Kidney (tissue), 14 donors: ENCODE measurements around the gene TGFBR3L. TPM values are rescaled to one million over a fixed set of nuclear protein-coding genes. Genes with fewer than 3 reads are reported as not detected.

Experiments
- DNase-seq, 5 donors: peaks; one replicate each; pipeline ENCODE4 v3.0.0-alpha.2; 2013 to 2020
- FAIRE-seq: peaks from 2 replicates; lab custom pipeline; 2012; peaks lifted over from hg19 to GRCh38; lab: Jason Lieb, UNC
- H3K27ac ChIP-seq, 2 donors: one replicate each; pipeline ENCODE4 v1.7.0; 2013; ENCODE audit warnings: low read depth in 2 of 2, low read length in 2 of 2, inconsistent platforms in 1 of 2
- H3K27me3 ChIP-seq: one replicate; pipeline ENCODE4 v1.7.1; 2013; ENCODE audit warnings: low read length, inconsistent platforms; ENCODE audit not compliant: control insufficient read depth, insufficient read depth
- H3K36me3 ChIP-seq, 3 donors: one replicate each; pipeline versions ENCODE4 v1.7.0 to v1.7.1; 2013; ENCODE audit warnings: low read length in 3 of 3, control low read depth in 1 of 3, inconsistent platforms in 1 of 3; ENCODE audit not compliant: insufficient read depth in 3 of 3, control insufficient read depth in 2 of 3
- H3K4me1 ChIP-seq, 3 donors: one replicate each; pipeline versions ENCODE4 v1.7.0 to v1.7.1; 2013; ENCODE audit warnings: low read length in 3 of 3, inconsistent platforms in 1 of 3, low read depth in 1 of 3; ENCODE audit not compliant: control insufficient read depth in 2 of 3, insufficient read depth in 2 of 3
- H3K4me3 ChIP-seq, 3 donors: one replicate each; pipeline versions ENCODE4 v1.7.0 to v1.8.1; 2013; ENCODE audit warnings: low read length in 3 of 3, control low read depth in 1 of 3, inconsistent platforms in 1 of 3
- H3K9ac ChIP-seq, 3 donors: one replicate each; pipeline versions ENCODE4 v1.7.0 to v1.7.1; 2013; ENCODE audit warnings: low read length in 3 of 3, control low read depth in 1 of 3, inconsistent platforms in 1 of 3
- H3K9me3 ChIP-seq, 3 donors: one replicate each; pipeline versions ENCODE4 v1.7.0 to v1.7.1; 2013; ENCODE audit warnings: low read length in 3 of 3, control low read depth in 1 of 3, inconsistent platforms in 1 of 3; ENCODE audit not compliant: control insufficient read depth in 2 of 3, insufficient read depth in 1 of 3
- intact Hi-C: fragments of 100-400 bp; cut with DNase I; formaldehyde crosslinking; loops from one replicate; pipeline ENCODE4 v1.11.1; 2022
- polyA plus RNA-seq: library from polyadenylated mRNA; stranded (reverse); fragments of 350-450 nt; fragmentation: Illumina TruSeq; extraction: RNeasy Lipid Tissue Mini Kit (QIAGEN cat#74804); gene quantifications from one replicate; pipeline ENCODE4 v1.2.3, GENCODE V29; 2014; ENCODE audit warnings: low read depth, low replicate concordance; ENCODE audit not compliant: insufficient read depth
- total RNA-seq: library from RNA; stranded (reverse); fragmentation: NEBNext Ultra II Directional; extraction: Animal tissue kit (Norgen Biotek cat#: 25700); gene quantifications from one replicate; pipeline ENCODE4 v1.2.1, GENCODE V29; 2021
- TF ChIP-seq, protein P1 (sequence below): IDR thresholded peaks from 3 replicates; pipeline ENCODE4 v1.5.1; 2012; ENCODE audit warnings: mild to moderate bottlenecking, moderate library complexity, borderline replicate concordance; ENCODE audit not compliant: insufficient read depth; ENCODE audit errors: extremely low read depth
- donor health status: control.
- donor health status: control.
- donor health status: control.
- donor health status: control.
- donor health status: control.
- donor health status: DM: yes; HTN: yes; CAD: no.
- donor health status: Normal renal cell carcinoma (clear cell type).

TGFBR3L gene
- total and polyA plus RNA-seq, 2 donors from 2014 or later = 0.44 to 1.5 TPM

DNA sequence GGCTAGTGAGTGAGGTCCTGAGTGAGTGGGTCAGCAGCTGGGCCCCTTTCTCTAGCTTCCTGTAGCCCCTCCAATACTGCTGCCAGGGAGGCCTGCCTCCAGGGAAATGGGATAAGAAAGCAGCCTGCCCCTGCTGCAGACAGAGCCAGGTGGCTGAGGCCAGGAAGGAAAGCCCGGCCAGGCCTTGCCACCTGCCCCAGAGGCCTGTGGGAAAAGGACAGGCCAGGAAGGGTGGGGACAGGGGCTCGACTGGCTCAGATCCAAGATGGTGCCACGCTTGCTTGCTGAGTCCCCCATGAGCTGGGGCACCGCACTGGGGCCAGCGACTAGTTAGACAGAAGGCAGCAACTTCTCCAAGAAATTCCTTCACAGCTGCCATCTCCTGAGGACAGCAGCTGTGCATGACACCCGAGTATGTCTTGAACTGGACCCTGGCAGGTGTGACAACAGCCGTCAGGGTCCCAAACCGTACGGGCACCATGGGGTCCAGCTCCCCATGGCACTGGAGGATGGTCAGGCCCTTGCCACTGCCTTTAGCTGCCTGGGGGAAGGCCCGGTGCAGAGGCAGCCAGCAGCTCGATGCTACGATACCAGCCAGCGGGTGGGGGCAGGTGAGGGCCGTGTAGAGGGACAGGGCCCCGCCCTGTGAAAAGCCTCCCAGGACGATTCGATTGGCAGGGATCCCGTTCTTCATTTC lies 35.4 kb upstream of the TGFBR3L start:
- H3K4me1 ChIP-seq = no peaks in the 10 kb centered on the region
- H3K4me3 ChIP-seq = no peak overlapping the region
- H3K27ac ChIP-seq = no peak overlapping the region
- H3K36me3 ChIP-seq = no peaks in the 10 kb centered on the region
- intact Hi-C loops = no loop called here
- FAIRE-seq (no peak), DNase-seq (no peak)
- TF ChIP-seq, protein P1, sequence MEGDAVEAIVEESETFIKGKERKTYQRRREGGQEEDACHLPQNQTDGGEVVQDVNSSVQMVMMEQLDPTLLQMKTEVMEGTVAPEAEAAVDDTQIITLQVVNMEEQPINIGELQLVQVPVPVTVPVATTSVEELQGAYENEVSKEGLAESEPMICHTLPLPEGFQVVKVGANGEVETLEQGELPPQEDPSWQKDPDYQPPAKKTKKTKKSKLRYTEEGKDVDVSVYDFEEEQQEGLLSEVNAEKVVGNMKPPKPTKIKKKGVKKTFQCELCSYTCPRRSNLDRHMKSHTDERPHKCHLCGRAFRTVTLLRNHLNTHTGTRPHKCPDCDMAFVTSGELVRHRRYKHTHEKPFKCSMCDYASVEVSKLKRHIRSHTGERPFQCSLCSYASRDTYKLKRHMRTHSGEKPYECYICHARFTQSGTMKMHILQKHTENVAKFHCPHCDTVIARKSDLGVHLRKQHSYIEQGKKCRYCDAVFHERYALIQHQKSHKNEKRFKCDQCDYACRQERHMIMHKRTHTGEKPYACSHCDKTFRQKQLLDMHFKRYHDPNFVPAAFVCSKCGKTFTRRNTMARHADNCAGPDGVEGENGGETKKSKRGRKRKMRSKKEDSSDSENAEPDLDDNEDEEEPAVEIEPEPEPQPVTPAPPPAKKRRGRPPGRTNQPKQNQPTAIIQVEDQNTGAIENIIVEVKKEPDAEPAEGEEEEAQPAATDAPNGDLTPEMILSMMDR = no peak
- no peaks in the 10 kb centered on the region for H3K27me3 ChIP-seq
- H3K9me3 ChIP-seq = no peaks in the 10 kb centered on the region
- H3K9ac ChIP-seq = no peak overlapping the region

DNA sequence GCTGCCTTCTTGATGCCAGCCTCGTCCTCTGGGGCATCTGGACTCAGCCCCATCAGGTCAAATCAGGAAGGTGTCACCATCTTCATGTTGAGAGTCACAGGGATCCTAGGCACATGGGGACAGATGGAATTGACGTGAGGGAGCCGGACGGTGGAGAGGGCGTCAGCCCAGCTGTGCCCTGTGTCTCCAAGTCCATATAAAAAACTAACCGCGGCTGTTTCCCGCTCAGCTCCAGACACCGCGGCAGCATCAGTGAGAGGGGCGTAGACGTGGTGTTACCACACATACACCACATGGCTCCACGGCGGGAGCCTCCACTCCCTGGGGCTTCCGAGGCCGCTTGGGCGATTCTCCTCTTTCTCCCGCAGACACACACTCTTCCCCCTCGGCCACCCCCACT lies 34.8 kb upstream of the TGFBR3L start:
- TF ChIP-seq, protein P1 = no peak
- H3K4me1 ChIP-seq = no peaks in the 10 kb centered on the region
- H3K36me3 ChIP-seq = no peaks in the 10 kb centered on the region
- no peak for FAIRE-seq
- no peak overlapping the region for H3K9ac ChIP-seq
- no peaks in the 10 kb centered on the region for H3K9me3 ChIP-seq
- H3K27ac ChIP-seq = no peak overlapping the region
- DNase-seq = peak in 1 of 5 donors; percentile 53
- intact Hi-C loops = no loop called here
- H3K27me3 ChIP-seq = no peaks in the 10 kb centered on the region
- H3K4me3 ChIP-seq = no peak overlapping the region

DNA sequence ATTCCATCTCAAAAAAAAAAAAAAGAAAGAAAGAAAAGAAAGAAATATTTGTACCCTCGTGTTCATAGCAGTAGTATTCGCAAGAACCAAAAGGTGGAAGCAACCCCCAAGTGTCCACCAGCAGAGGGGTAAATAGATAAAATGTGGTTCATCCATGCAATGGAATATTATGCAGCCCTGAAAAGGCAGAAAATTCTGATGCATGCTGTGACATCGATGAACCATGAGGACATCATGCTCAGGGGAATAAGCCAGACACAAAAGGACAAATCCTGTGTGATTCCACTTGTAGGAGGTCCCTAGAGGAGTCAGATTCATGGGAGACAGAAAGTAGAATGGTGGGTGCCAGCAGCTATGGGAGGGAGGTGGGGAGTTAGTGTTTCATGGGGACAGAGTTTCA lies 32.7 kb upstream of the TGFBR3L start:
- H3K9me3 ChIP-seq = no peaks in the 10 kb centered on the region
- TF ChIP-seq, protein P1 = no peak
- H3K9ac ChIP-seq = no peak overlapping the region
- intact Hi-C loops = no loop called here
- DNase-seq (no peak), FAIRE-seq (no peak)
- no peak overlapping the region for H3K27ac ChIP-seq
- H3K27me3 ChIP-seq = no peaks in the 10 kb centered on the region
- no peak overlapping the region for H3K4me3 ChIP-seq
- H3K4me1 ChIP-seq = no peaks in the 10 kb centered on the region
- no peaks in the 10 kb centered on the region for H3K36me3 ChIP-seq
